Measurements from ENCODE around the gene KCNJ2. TPM values are rescaled to one million over a fixed set of nuclear protein-coding genes. Genes with fewer than 3 reads are reported as not detected.

Gene KCNJ2
- total RNA-seq, result 17.5 and 21.4 TPM in 2 replicates

GRCh38 chr17:70168977-70169708 lies at the start of gene KCNJ2:
Gene KCNJ2 (plus strand): TSS chr17:70169532. CDS start chr17:70175040, 5,508 bp downstream.

Other genes with a start within 250 kb of the KCNJ2 start
- under 0.01 TPM in 2 replicates for gene KCNJ16, start 94.3 kb upstream of the KCNJ2 start, total RNA-seq